Retinal pigment epithelial cell (primary cell): ENCODE data around the gene LPO.

Experiments used
- DNase-seq: peaks from one replicate; pipeline ENCODE4 v3.0.0-alpha.2; 2010; ENCODE audit warnings: low read depth
- H3K4me3 ChIP-seq: 2 replicates; pipeline ENCODE4 v1.5.1; 2011; ENCODE audit warnings: mild to moderate bottlenecking, low read length, control low read depth, moderate library complexity
- CTCF ChIP-seq: conservative IDR thresholded peaks from 2 replicates; pipeline ENCODE4 v1.5.1; 2011; ENCODE audit warnings: low read depth, low read length, control low read depth, inconsistent platforms

Gene LPO

GRCh38 chr17:58270476-58271215, 32.3 kb downstream of the LPO start:
- TF ChIP-seq CTCF, result peak; percentile 35
- no peak for DNase-seq
- H3K4me3 ChIP-seq, result no peak overlapping the region

GRCh38 chr17:58271216-58271931, 33.0 kb downstream of the LPO start:
- TF ChIP-seq CTCF, result no peak
- DNase-seq, result no peak
- no peak overlapping the region for H3K4me3 ChIP-seq

GRCh38 chr17:58272367-58273280, 34.2 kb downstream of the LPO start:
- DNase-seq, result no peak
- TF ChIP-seq CTCF, result no peak
- H3K4me3 ChIP-seq, result no peak overlapping the region

- DNase-seq, result no peak
- no peak for TF ChIP-seq CTCF
- H3K4me3 ChIP-seq, result no peak overlapping the region
Measured at GRCh38 chr17:58273453-58274104, 35.2 kb downstream of the LPO start.

- no peak for DNase-seq
- no peak overlapping the region for H3K4me3 ChIP-seq
- no peak for TF ChIP-seq CTCF
Measured at GRCh38 chr17:58275417-58275816, 37.0 kb downstream of the LPO start.

- no peak overlapping the region for H3K4me3 ChIP-seq
- TF ChIP-seq CTCF, result no peak
- no peak for DNase-seq
Measured at GRCh38 chr17:58276423-58276822, 38.0 kb downstream of the LPO start.
